ENCODE measurements around the gene PDZD4.

Gene PDZD4

GRCh38 chrX:153805436-153805835 is 24.9 kb downstream of the PDZD4 start:
- DNase-seq, result no peak

- DNase-seq, result no peak
Observed at GRCh38 chrX:153804621-153805020, 25.7 kb downstream of the PDZD4 start.

- DNase-seq, result no peak
Observed at GRCh38 chrX:153804100-153804595, 26.2 kb downstream of the PDZD4 start.

GRCh38 chrX:153803211-153804099 is 26.9 kb downstream of the PDZD4 start:
- DNase-seq, result no peak

GRCh38 chrX:153802513-153803045 is 27.8 kb downstream of the PDZD4 start:
- DNase-seq, result no peak

- DNase-seq, result no peak
Observed at GRCh38 chrX:153801669-153802068, 28.7 kb downstream of the PDZD4 start.

- DNase-seq, result no peak
Observed at GRCh38 chrX:153800746-153801145, 29.6 kb downstream of the PDZD4 start.

- DNase-seq, result no peak
Observed at GRCh38 chrX:153800177-153800722, 30.1 kb downstream of the PDZD4 start.

GRCh38 chrX:153799326-153799725 is 31.0 kb downstream of the PDZD4 start:
- DNase-seq, result no peak

GRCh38 chrX:153797415-153798015 is 32.8 kb downstream of the PDZD4 start:
- DNase-seq, result no peak

- DNase-seq, result peak; percentile 34
Observed at GRCh38 chrX:153794897-153795816, 35.2 kb downstream of the PDZD4 start.

- DNase-seq, result peak; percentile 97
Observed at GRCh38 chrX:153794018-153794896, 36.1 kb downstream of the PDZD4 start, which contains the start of the genes IDH3G and SSR4. Gene IDH3G, minus strand, starts transcription at chrX:153794375. Its CDS starts 49 bp downstream, at chrX:153794326. Gene SSR4, plus strand, starts transcription at chrX:153794668. Its CDS starts 20 bp downstream, at chrX:153794688.

- DNase-seq, result peak; percentile 46
Observed at GRCh38 chrX:153793291-153793690, 37.1 kb downstream of the PDZD4 start.

GRCh38 chrX:153792368-153792767 is 38.0 kb downstream of the PDZD4 start:
- DNase-seq, result no peak

- DNase-seq, result peak; percentile 90
Observed at GRCh38 chrX:153791104-153791852, 39.1 kb downstream of the PDZD4 start.

- no peak for DNase-seq
Observed at GRCh38 chrX:153789654-153790053, 40.7 kb downstream of the PDZD4 start.

- DNase-seq, result no peak
Observed at GRCh38 chrX:153786669-153787068, 43.7 kb downstream of the PDZD4 start.

- DNase-seq, result no peak
Observed at GRCh38 chrX:153784325-153784967, 45.9 kb downstream of the PDZD4 start.

- no peak for DNase-seq
Observed at GRCh38 chrX:153783378-153784013, 46.8 kb downstream of the PDZD4 start.

All from OCI-M1 (cell line).